SK-N-SH (cell line): ENCODE measurements around the gene SGCE.

ENCODE experiments used
- GABPA ChIP-seq: IDR thresholded peaks from 2 replicates; pipeline ENCODE4 v1.4.0; 2012; ENCODE audit warnings: low read depth, mild to moderate bottlenecking
- GATA2 ChIP-seq: sonication (generic); formaldehyde crosslinking; IDR thresholded peaks from 2 replicates; pipeline ENCODE4 v1.5.0; 2020; ENCODE audit warnings: mild to moderate bottlenecking, missing genetic modification reagents
- POLR2AphosphoS5 ChIP-seq: IDR thresholded peaks from 2 replicates; pipeline ENCODE4 v1.6.1; 2012; ENCODE audit warnings: low read depth, low read length
- SIN3A ChIP-seq: IDR thresholded peaks from 2 replicates; pipeline ENCODE4 v1.6.1; 2012; ENCODE audit warnings: low read depth, mild to moderate bottlenecking, low read length, moderate library complexity, borderline replicate concordance
- TEAD4 ChIP-seq: IDR thresholded peaks from 2 replicates; pipeline ENCODE4 v1.4.0; 2012; ENCODE audit warnings: mild to moderate bottlenecking, borderline replicate concordance; ENCODE audit not compliant: insufficient read depth
- TF ChIP-seq, protein P1 (sequence below): fragments of 200-600 bp; sonication (generic); IDR thresholded peaks from 2 replicates; pipeline ENCODE4 v1.6.1; 2017; ENCODE audit warnings: antibody characterized with exemption, mild to moderate bottlenecking, moderate library complexity
- TF ChIP-seq, protein P2 (sequence below): IDR thresholded peaks from 2 replicates; pipeline ENCODE4 v1.4.0; 2012; ENCODE audit warnings: low read depth, borderline replicate concordance
- TF ChIP-seq, protein P3 (sequence below): IDR thresholded peaks from 2 replicates; pipeline ENCODE4 v1.4.0; 2012; ENCODE audit warnings: low read depth, borderline replicate concordance

DNA sequence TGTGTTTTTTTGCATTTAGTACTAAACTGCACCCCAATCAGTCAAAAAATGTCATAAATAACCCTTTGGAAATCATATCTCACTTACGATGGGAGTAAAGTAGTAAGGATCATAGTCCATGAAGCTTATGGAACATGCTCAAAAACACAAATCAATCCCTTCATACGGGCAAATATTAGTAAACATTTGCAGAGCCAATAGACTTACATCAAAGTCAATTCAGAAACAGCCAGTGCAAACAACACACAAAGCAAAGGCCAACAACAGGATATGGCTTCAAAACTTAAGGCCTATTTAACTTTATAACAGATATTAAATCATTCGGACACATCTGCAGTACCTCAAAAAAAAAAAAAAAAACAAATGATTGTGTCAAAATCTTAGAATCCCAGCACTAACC, 32.1 kb downstream of the SGCE start:
- TF ChIP-seq, protein P1, sequence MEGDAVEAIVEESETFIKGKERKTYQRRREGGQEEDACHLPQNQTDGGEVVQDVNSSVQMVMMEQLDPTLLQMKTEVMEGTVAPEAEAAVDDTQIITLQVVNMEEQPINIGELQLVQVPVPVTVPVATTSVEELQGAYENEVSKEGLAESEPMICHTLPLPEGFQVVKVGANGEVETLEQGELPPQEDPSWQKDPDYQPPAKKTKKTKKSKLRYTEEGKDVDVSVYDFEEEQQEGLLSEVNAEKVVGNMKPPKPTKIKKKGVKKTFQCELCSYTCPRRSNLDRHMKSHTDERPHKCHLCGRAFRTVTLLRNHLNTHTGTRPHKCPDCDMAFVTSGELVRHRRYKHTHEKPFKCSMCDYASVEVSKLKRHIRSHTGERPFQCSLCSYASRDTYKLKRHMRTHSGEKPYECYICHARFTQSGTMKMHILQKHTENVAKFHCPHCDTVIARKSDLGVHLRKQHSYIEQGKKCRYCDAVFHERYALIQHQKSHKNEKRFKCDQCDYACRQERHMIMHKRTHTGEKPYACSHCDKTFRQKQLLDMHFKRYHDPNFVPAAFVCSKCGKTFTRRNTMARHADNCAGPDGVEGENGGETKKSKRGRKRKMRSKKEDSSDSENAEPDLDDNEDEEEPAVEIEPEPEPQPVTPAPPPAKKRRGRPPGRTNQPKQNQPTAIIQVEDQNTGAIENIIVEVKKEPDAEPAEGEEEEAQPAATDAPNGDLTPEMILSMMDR: no peak
- TF ChIP-seq GABPA (no peak), GATA2 (CRISPR knock-in tag) (no peak), POLR2AphosphoS5 (no peak), SIN3A (no peak), TEAD4 (no peak)
- TF ChIP-seq, protein P2, sequence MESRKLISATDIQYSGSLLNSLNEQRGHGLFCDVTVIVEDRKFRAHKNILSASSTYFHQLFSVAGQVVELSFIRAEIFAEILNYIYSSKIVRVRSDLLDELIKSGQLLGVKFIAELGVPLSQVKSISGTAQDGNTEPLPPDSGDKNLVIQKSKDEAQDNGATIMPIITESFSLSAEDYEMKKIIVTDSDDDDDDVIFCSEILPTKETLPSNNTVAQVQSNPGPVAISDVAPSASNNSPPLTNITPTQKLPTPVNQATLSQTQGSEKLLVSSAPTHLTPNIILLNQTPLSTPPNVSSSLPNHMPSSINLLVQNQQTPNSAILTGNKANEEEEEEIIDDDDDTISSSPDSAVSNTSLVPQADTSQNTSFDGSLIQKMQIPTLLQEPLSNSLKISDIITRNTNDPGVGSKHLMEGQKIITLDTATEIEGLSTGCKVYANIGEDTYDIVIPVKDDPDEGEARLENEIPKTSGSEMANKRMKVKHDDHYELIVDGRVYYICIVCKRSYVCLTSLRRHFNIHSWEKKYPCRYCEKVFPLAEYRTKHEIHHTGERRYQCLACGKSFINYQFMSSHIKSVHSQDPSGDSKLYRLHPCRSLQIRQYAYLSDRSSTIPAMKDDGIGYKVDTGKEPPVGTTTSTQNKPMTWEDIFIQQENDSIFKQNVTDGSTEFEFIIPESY: no peak
- TF ChIP-seq, protein P3, sequence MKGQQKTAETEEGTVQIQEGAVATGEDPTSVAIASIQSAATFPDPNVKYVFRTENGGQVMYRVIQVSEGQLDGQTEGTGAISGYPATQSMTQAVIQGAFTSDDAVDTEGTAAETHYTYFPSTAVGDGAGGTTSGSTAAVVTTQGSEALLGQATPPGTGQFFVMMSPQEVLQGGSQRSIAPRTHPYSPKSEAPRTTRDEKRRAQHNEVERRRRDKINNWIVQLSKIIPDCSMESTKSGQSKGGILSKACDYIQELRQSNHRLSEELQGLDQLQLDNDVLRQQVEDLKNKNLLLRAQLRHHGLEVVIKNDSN: no peak
